ENCODE results near the gene TERF2IP. TPM values are rescaled to one million over a fixed set of nuclear protein-coding genes. Genes with fewer than 3 reads are reported as not detected.

Gene TERF2IP
- total RNA-seq, 1 donor from 2014 or later = 34.9 TPM

DNA sequence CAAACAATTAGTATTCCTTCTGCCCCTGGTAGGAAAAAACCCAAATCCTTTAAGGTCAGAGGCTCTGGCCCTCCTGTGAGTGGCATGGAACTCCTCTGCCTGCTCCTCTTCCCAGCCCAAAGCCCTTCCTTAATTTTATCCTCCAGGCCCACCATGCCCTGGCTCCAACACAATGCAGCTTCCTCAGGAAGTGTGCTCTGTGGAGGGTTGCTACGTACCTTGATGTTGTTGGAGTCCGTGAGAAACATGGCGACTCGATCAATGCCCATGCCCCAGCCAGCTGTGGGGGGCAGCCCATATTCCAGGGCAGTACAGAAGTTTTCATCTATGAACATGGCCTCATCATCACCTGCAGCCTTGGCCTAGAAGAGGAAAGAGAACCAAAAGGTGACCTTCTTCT is 19.2 kb upstream of the TERF2IP start:
- H3K27me3 ChIP-seq = no peaks in the 10 kb centered on the region
- peaks cover 35% of the 10 kb centered on the region for H3K36me3 Mint-ChIP-seq
- no peaks in the 10 kb centered on the region for H3K36me3 ChIP-seq
- H3K4me1 ChIP-seq = no peaks in the 10 kb centered on the region
- no peaks in the 10 kb centered on the region for H3K9me3 Mint-ChIP-seq
- no peak overlapping the region for H3K4me3 Mint-ChIP-seq
- no peaks in the 10 kb centered on the region for H3K79me2 ChIP-seq (ENCODE audit: low read depth)
- no peak overlapping the region for H3K4me2 ChIP-seq
- H3K9ac ChIP-seq = no peak overlapping the region
- no peak overlapping the region for H3K4me3 ChIP-seq
- H3F3A ChIP-seq (ENCODE audit: low read depth) = peaks cover 17% of the 10 kb centered on the region
- H3K9me3 ChIP-seq (ENCODE audit: low read depth) = no peaks in the 10 kb centered on the region
- no peak for DNase-seq (ENCODE audit: low spot score)
- no peak overlapping the region for H2AFZ ChIP-seq (replicated peaks)
- no peaks in the 10 kb centered on the region for H4K20me1 ChIP-seq (ENCODE audit: low read depth)
- TF ChIP-seq EZH2 (IDR thresholded peaks at IDR 0.05) (no peak), EZH2phosphoT487 (IDR thresholded peaks at IDR 0.05) (no peak)
- TF ChIP-seq, protein P1, sequence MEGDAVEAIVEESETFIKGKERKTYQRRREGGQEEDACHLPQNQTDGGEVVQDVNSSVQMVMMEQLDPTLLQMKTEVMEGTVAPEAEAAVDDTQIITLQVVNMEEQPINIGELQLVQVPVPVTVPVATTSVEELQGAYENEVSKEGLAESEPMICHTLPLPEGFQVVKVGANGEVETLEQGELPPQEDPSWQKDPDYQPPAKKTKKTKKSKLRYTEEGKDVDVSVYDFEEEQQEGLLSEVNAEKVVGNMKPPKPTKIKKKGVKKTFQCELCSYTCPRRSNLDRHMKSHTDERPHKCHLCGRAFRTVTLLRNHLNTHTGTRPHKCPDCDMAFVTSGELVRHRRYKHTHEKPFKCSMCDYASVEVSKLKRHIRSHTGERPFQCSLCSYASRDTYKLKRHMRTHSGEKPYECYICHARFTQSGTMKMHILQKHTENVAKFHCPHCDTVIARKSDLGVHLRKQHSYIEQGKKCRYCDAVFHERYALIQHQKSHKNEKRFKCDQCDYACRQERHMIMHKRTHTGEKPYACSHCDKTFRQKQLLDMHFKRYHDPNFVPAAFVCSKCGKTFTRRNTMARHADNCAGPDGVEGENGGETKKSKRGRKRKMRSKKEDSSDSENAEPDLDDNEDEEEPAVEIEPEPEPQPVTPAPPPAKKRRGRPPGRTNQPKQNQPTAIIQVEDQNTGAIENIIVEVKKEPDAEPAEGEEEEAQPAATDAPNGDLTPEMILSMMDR (IDR thresholded peaks at IDR 0.05) = no peak
- no peak overlapping the region for H3K27ac ChIP-seq
- H3K27me3 Mint-ChIP-seq (ENCODE audit: insufficient read depth, low read depth) = peaks cover 4% of the 10 kb centered on the region
- no peak overlapping the region for H3K27ac Mint-ChIP-seq
- peaks cover 2% of the 10 kb centered on the region for H3K4me1 Mint-ChIP-seq

DNA sequence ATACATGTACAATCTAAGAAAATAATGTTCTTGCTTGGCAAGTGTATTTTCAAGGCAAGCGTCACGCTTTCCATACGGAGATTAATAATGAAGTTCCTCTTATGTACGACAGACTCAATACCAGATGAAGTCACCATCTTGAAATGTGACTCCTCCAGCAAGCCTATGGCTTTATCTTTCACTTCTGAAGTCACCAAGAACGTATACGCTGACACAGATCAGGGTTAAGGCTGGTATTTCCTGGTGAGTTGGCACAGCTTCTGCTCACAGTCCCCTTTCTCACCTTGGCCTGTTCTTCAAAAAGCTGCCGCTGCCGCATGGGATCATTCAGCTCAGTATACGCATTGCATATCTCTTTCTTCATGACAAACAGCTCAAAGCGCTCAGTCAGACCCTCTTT is 18.4 kb upstream of the TERF2IP start:
- no peak overlapping the region for H3K4me2 ChIP-seq
- DNase-seq (ENCODE audit: low spot score) = no peak
- Mint-ChIP-seq H3K9me3 (no peaks in the 10 kb centered on the region), H3K4me1 (no peaks in the 10 kb centered on the region), H3K36me3 (peaks cover 42% of the 10 kb centered on the region), H3K27ac (no peak overlapping the region), H3K4me3 (no peak overlapping the region), H3K27me3 (ENCODE audit: insufficient read depth, low read depth) (peaks cover 4% of the 10 kb centered on the region)
- no peaks in the 10 kb centered on the region for H3K9me3 ChIP-seq (ENCODE audit: low read depth)
- TF ChIP-seq, protein P1 (IDR thresholded peaks at IDR 0.05) = no peak
- TF ChIP-seq EZH2phosphoT487 (IDR thresholded peaks at IDR 0.05) (no peak), EZH2 (IDR thresholded peaks at IDR 0.05) (no peak)
- no peaks in the 10 kb centered on the region for H4K20me1 ChIP-seq (ENCODE audit: low read depth)
- peaks cover 13% of the 10 kb centered on the region for H3F3A ChIP-seq (ENCODE audit: low read depth)
- H2AFZ ChIP-seq (replicated peaks) = no peak overlapping the region
- H3K79me2 ChIP-seq (ENCODE audit: low read depth) = no peaks in the 10 kb centered on the region
- H3K27me3 ChIP-seq = no peaks in the 10 kb centered on the region
- no peak overlapping the region for H3K27ac ChIP-seq
- no peak overlapping the region for H3K4me3 ChIP-seq
- H3K4me1 ChIP-seq = no peaks in the 10 kb centered on the region
- H3K36me3 ChIP-seq = peaks cover 6% of the 10 kb centered on the region
- H3K9ac ChIP-seq = no peak overlapping the region

DNA sequence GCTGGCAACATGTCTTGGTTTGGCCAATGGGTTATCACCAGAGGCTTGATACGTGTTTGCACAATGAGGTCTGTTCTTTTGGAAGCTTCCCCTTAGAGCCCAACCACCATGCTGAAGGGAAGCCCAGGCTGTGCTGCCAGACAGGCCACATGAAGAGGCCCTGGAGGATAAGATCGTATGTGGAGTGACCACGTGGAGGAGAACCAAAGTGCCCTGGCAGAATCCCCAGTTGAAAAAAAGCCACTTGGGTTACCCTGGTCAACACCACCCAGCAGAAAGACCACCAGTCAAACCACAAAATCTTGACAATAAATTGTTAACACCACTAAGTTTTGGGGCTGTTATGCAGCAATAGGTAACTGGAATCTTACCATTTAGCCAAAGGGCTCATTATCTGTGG is 17.5 kb upstream of the TERF2IP start:
- Histone ChIP-seq H3K4me2 (no peak overlapping the region), H3K4me3 (no peak overlapping the region), H4K20me1 (ENCODE audit: low read depth) (no peaks in the 10 kb centered on the region), H3K4me1 (no peaks in the 10 kb centered on the region), H3K27ac (no peak overlapping the region), H2AFZ (replicated peaks) (no peak overlapping the region), H3K27me3 (no peaks in the 10 kb centered on the region), H3K9ac (no peak overlapping the region), H3F3A (ENCODE audit: low read depth) (peaks cover 4% of the 10 kb centered on the region), H3K9me3 (ENCODE audit: low read depth) (no peaks in the 10 kb centered on the region), H3K79me2 (ENCODE audit: low read depth) (no peaks in the 10 kb centered on the region), H3K36me3 (peaks cover 9% of the 10 kb centered on the region)
- Mint-ChIP-seq H3K9me3 (no peaks in the 10 kb centered on the region), H3K27ac (no peak overlapping the region), H3K4me1 (no peaks in the 10 kb centered on the region), H3K36me3 (peaks cover 45% of the 10 kb centered on the region), H3K4me3 (no peak overlapping the region), H3K27me3 (ENCODE audit: insufficient read depth, low read depth) (peaks cover 4% of the 10 kb centered on the region)
- DNase-seq (ENCODE audit: low spot score) = no peak
- TF ChIP-seq EZH2 (IDR thresholded peaks at IDR 0.05) (no peak), EZH2phosphoT487 (IDR thresholded peaks at IDR 0.05) (no peak)
- TF ChIP-seq, protein P1 (IDR thresholded peaks at IDR 0.05) = no peak

Measured in neural progenitor cell (in vitro differentiated cells).